Gastroesophageal sphincter (tissue), 3 donors: Measurements from ENCODE around the gene EP300.

ENCODE experiments used
- CTCF ChIP-seq, 4 experiments: fragments of 200-600 bp in 2 of 4; fragments of 450-650 bp in 2 of 4; sonication (generic) in 1 of 4; IDR thresholded peaks; one replicate each; pipeline ENCODE4 v1.5.1; 2017 to 2019; ENCODE audit warnings: antibody characterized with exemption in 4 of 4, mild to moderate bottlenecking in 2 of 4, moderate library complexity in 2 of 4
- EP300 ChIP-seq: sonication (generic); formaldehyde crosslinking; IDR thresholded peaks from one replicate; pipeline ENCODE4 v1.6.1; 2017; ENCODE audit warnings: antibody characterized with exemption, mild to moderate bottlenecking

- TF ChIP-seq CTCF (IDR thresholded peaks at IDR 0.05) (no peak), EP300 (no peak)
These were observed 54.2 kb downstream of the EP300 start for GRCh38 chr22:41146573-41146972.
